WI38 (cell line): ENCODE measurements around the gene CTPS2.

Experiments used
- H3K4me3 ChIP-seq: 2 replicates; pipeline ENCODE4 v1.5.1; 2011; ENCODE audit warnings: low read depth, mild to moderate bottlenecking, control low read depth, low read length
- TF ChIP-seq, protein P1 (sequence below): IDR thresholded peaks from 2 replicates; pipeline ENCODE4 v1.5.1; 2012; ENCODE audit warnings: low read depth, mild to moderate bottlenecking, control low read depth, low read length

The CTPS2 gene

DNA sequence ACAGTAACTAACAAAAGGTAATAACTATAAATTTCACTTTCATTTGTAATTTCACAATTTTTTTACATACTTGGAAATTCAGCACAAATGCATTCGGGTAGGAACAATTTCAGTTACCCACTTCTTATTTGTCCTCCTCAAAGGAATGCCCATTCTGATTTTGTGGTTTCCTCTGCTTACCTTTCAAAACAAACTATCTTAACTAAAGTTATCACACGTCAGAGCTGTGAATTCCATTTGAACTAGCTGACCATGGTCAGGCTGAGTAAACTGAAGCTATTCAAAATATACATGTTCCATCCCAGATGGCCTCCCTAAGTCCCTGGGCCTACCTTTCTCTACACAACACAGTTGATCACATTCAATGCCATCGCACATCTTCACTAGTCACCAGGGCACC lies 4.5 kb downstream of the CTPS2 start:
- TF ChIP-seq, protein P1, sequence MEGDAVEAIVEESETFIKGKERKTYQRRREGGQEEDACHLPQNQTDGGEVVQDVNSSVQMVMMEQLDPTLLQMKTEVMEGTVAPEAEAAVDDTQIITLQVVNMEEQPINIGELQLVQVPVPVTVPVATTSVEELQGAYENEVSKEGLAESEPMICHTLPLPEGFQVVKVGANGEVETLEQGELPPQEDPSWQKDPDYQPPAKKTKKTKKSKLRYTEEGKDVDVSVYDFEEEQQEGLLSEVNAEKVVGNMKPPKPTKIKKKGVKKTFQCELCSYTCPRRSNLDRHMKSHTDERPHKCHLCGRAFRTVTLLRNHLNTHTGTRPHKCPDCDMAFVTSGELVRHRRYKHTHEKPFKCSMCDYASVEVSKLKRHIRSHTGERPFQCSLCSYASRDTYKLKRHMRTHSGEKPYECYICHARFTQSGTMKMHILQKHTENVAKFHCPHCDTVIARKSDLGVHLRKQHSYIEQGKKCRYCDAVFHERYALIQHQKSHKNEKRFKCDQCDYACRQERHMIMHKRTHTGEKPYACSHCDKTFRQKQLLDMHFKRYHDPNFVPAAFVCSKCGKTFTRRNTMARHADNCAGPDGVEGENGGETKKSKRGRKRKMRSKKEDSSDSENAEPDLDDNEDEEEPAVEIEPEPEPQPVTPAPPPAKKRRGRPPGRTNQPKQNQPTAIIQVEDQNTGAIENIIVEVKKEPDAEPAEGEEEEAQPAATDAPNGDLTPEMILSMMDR, result no peak
- no peak overlapping the region for H3K4me3 ChIP-seq

- no peak overlapping the region for H3K4me3 ChIP-seq
- TF ChIP-seq, protein P1, result no peak
Measured at GRCh38 chrX:16705370-16705769, 7.1 kb downstream of the CTPS2 start.

- TF ChIP-seq, protein P1, result no peak
- H3K4me3 ChIP-seq, result no peak overlapping the region
Measured at GRCh38 chrX:16702700-16703599, 9.5 kb downstream of the CTPS2 start.

- H3K4me3 ChIP-seq, result no peak overlapping the region
- TF ChIP-seq, protein P1, result no peak
Measured at GRCh38 chrX:16700734-16701133, 11.7 kb downstream of the CTPS2 start.

- TF ChIP-seq, protein P1, result no peak
Measured at GRCh38 chrX:16699389-16699788, 13.1 kb downstream of the CTPS2 start.

DNA sequence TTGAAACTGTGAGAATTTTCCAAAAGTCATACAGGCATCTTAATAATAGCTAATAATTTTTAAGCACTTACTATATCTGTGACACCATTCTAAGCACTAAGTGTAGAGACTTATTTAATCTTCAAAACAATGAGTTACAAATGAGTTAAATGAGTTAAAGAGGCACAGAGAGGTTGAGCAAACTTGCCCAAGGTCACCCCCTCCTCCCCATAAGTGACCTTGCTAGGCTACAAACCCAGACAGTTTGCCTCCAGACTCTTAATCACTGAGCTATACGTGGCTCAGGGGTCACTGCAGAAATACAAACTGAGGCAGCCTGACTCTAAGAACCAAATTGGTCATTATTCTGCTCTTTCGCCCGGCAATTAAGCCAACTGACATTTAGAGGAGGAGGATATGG lies 15.5 kb downstream of the CTPS2 start:
- TF ChIP-seq, protein P1, result no peak
- H3K4me3 ChIP-seq, result no peak overlapping the region

More at GRCh38 chrX:16699389-16699788, 13.1 kb downstream of the CTPS2 start:
- H3K4me3 ChIP-seq, result no peak overlapping the region

DNA sequence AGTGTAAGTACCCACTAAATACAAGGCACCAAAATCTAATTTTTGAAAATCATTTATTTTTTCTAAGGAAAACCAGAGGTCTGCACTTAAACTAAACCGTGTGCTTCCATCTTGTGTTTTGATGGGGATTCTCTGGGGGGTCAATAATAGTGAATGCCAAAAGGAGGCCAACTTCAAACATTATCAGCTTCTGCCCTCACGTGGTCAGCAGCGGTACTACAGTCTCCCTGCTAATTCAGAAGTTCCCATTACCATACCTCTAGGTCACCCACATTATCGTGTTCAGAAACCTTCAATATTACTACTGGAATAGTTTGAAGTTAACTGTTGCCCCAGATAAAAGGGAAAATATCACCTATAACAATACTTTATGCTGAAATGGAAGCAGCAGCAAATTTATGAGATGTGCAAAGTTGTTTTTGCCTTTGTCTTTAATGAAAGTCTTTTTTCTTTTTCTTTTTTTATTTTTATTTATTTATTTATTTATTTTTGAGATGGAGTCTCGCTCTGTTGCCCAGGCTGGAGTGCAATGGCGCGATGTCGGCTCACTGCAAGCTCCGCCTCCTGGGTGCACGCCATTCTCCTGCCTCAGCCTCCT lies 17.3 kb downstream of the CTPS2 start:
- no peak overlapping the region for H3K4me3 ChIP-seq
- TF ChIP-seq, protein P1, result peak; percentile 89
